HUES48 (cell line): ENCODE results near the gene SRSF8.
A peak's percentile ranks its signal among the peaks of the same experiment; 100 is the strongest.
"Not testable (repeated sequence)": the region's sequence is repeated elsewhere in the genome, so short reads cannot be mapped to it uniquely, and the experiment has no call there.

Experiments used
- H3K27ac ChIP-seq: one replicate; pipeline ENCODE4 v1.7.0; 2013; ENCODE audit warnings: low read depth, low read length, inconsistent platforms
- H3K27me3 ChIP-seq: 2 replicates; pipeline ENCODE4 v1.6.1; 2013; ENCODE audit warnings: mild to moderate bottlenecking, low read length; ENCODE audit not compliant: control insufficient read depth, insufficient read depth
- H3K36me3 ChIP-seq: 2 replicates; pipeline ENCODE4 v1.6.1; 2013; ENCODE audit warnings: low read length; ENCODE audit not compliant: control insufficient read depth, insufficient read depth
- H3K4me1 ChIP-seq: 2 replicates; pipeline ENCODE4 v1.6.1; 2013; ENCODE audit warnings: mild to moderate bottlenecking, low read length; ENCODE audit not compliant: control insufficient read depth, insufficient read depth
- H3K4me3 ChIP-seq: 2 replicates; pipeline ENCODE4 v1.5.1; 2013; ENCODE audit warnings: mild to moderate bottlenecking, low read depth, low read length
- H3K9ac ChIP-seq: 2 replicates; pipeline ENCODE4 v1.6.1; 2013; ENCODE audit warnings: mild to moderate bottlenecking, low read depth, low read length, moderate library complexity
- H3K9me3 ChIP-seq: 2 replicates; pipeline ENCODE4 v1.6.1; 2013; ENCODE audit warnings: low read length; ENCODE audit not compliant: control insufficient read depth, insufficient read depth

SRSF8 gene

DNA sequence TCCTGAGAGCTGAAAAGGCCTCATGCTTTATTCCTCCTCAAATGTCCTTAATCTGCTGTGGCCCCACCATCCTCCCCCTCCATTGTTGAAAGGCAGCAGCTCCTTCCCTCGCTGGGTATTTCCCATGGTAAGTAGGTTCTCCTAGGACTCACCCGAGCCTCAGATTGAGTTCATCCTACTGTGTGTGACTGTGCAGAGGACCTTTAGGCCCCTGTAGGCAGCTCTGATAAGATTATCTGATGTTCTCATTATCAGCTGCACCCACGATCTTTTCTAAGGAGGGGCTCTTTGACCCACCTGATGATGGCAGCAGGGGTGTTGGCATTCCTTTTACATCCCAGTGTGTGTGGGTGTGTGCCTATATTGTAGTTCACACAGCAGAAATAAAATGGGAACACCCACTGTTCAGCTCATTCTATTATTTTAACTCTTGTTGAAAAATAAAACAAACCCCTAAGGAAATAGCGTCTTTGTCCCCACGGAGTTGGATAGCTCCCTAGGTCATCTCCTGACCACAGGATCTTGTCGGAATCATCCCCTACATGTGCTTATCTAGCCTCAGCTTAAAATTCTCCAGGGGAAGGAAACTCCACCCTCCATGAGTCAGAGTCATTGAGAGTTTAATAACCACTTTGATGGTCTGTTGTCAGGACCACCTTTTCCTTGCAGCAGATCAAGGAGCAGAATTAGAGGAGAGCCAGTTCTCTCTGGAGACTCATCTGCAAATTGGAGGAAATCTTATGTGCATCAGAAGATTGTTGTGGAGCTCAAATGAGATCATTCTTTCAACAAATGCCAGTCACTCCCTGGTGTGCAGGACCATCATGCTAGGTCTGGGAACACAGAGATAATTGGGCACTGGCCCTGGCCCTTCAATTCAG lies 42.2 kb downstream of the SRSF8 start:
- H3K9ac ChIP-seq: no peak overlapping the region
- no peak overlapping the region for H3K4me3 ChIP-seq
- no peaks in the 10 kb centered on the region for H3K27me3 ChIP-seq
- no peaks in the 10 kb centered on the region for H3K9me3 ChIP-seq
- H3K4me1 ChIP-seq: peaks cover 8% of the 10 kb centered on the region; the same call in 1 of the 2 replicates
- H3K27ac ChIP-seq: peak overlapping the region; percentile 5
- no peaks in the 10 kb centered on the region for H3K36me3 ChIP-seq

- not testable (repeated sequence) for H3K9me3 ChIP-seq, H3K9ac ChIP-seq, H3K4me3 ChIP-seq, H3K27me3 ChIP-seq, H3K4me1 ChIP-seq, H3K36me3 ChIP-seq, H3K27ac ChIP-seq
Measured at GRCh38 chr11:95111471-95111870, 44.8 kb downstream of the SRSF8 start.

DNA sequence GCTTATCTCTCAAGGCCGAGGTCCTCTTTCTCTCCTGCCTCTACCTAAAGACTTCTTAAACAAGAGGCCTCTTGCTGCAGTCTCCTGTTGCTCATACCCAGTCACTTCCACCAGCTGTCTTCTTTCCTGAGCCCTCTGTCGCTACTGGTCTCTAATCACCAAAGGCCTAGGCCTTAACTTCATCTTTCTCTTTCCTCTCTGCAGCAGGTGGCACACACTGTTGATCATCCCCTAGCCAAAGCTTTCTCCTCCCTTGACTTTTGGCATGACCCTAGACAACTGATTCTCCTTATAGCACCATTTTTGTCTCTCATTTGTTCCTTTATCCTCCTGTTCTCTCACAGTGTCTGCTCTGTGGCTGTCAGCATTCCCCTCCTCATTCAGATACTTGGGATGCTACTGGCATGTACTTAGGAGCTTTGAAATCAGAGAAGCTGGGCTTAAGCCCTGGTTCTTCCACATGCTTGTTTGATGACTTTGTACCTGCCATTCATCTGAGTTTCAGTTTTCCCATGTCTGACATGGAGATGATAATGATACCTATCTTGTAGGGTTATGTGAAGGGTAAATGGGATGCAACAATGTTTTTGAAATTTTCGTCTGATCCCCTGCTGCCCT lies 45.3 kb downstream of the SRSF8 start:
- Histone ChIP-seq H3K27me3 (no peaks in the 10 kb centered on the region), H3K4me3 (no peak overlapping the region), H3K36me3 (no peaks in the 10 kb centered on the region)

DNA sequence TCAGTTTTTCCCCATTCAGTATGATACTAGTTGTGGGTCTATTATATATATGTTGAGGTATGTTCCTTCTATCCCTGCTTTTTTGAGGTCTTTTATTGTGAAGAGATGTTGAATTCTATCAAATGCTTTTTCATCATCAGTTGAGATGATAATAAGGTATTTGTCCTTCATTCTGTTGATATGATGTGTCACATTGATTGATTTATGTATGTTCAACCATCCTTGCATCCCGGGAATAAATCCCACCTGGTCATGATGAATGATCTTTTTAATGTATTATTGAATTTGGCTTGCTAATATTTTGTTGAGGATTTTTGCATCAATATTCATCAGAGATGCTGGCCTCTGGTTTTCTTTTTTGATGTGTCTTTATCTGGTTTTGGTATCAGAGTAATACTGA lies 48.9 kb downstream of the SRSF8 start:
- no peaks in the 10 kb centered on the region for H3K27me3 ChIP-seq
- no peak overlapping the region for H3K27ac ChIP-seq
- H3K9ac ChIP-seq: no peak overlapping the region
- no peak overlapping the region for H3K4me3 ChIP-seq
- H3K36me3 ChIP-seq: no peaks in the 10 kb centered on the region
- no peaks in the 10 kb centered on the region for H3K9me3 ChIP-seq
- H3K4me1 ChIP-seq: no peaks in the 10 kb centered on the region

More for the DNA sequence above, 45.3 kb downstream of the SRSF8 start:
- H3K4me1 ChIP-seq: peaks cover 8% of the 10 kb centered on the region; the same call in 1 of the 2 replicates
- H3K27ac ChIP-seq: no peak overlapping the region
- no peaks in the 10 kb centered on the region for H3K9me3 ChIP-seq
- H3K9ac ChIP-seq: no peak overlapping the region

GRCh38 chr11:95119361-95120060 lies 52.8 kb downstream of the SRSF8 start:
- no peaks in the 10 kb centered on the region for H3K9me3 ChIP-seq
- no peak overlapping the region for H3K27ac ChIP-seq
- H3K36me3 ChIP-seq: no peaks in the 10 kb centered on the region
- no peak overlapping the region for H3K4me3 ChIP-seq
- H3K4me1 ChIP-seq: no peaks in the 10 kb centered on the region
- no peaks in the 10 kb centered on the region for H3K27me3 ChIP-seq
- H3K9ac ChIP-seq: no peak overlapping the region
